ENCODE data around the gene CDH26.

GRCh38 chr20:59983076-59983475 is 24.9 kb downstream of the CDH26 start:
- no peak for TF ChIP-seq EZH2 (IDR thresholded peaks at IDR 0.05)
- no peak for TF ChIP-seq POLR2AphosphoS5 (IDR thresholded peaks at IDR 0.05; ENCODE audit: borderline replicate concordance, low read depth, low read length)
